ENCODE results near the gene GPR27.

- no peak for TF ChIP-seq POLR2AphosphoS5 (IDR thresholded peaks at IDR 0.05; ENCODE audit: low read depth, low read length)
- no peak for TF ChIP-seq POLR2A (IDR thresholded peaks at IDR 0.05; ENCODE audit: low read depth, low read length)
Observed at GRCh38 chr3:71763426-71763825, 9.8 kb downstream of the GPR27 start.
